Thoracic aorta (tissue), 2 donors: ENCODE results near the gene UBE2B. TPM values are rescaled to one million over a fixed set of nuclear protein-coding genes. Genes with fewer than 3 reads are reported as not detected.

ENCODE experiments used
- ATAC-seq: fragments of 150-250 bp; one replicate; pipeline ENCODE4 v1.8.0; 2017; ENCODE audit warnings: low read depth; ENCODE audit not compliant: insufficient number of reproducible peaks, low FRiP score
- DNase-seq: peaks from one replicate; pipeline ENCODE4 v3.0.0-alpha.2; 2020; ENCODE audit warnings: low spot score
- H3K27ac ChIP-seq, 2 donors: fragments of 200-600 bp; sonication (generic); 1 replicate in 1 of 2; 2 replicates in 1 of 2; pipeline ENCODE4 v1.5.1; 2016; ENCODE audit warnings: mild to moderate bottlenecking in 2 of 2, moderate library complexity in 2 of 2
- H3K27me3 ChIP-seq: fragments of 200-600 bp; sonication (generic); replicated peaks from 2 replicates; pipeline ENCODE4 v1.6.0; 2016; ENCODE audit warnings: mild to moderate bottlenecking; ENCODE audit not compliant: insufficient read depth
- H3K36me3 ChIP-seq: fragments of 200-600 bp; sonication (generic); one replicate; pipeline ENCODE4 v1.5.1; 2016
- H3K4me1 ChIP-seq, 2 donors: fragments of 200-600 bp; sonication (generic); 1 replicate in 1 of 2; 2 replicates in 1 of 2; pipeline versions ENCODE4 v1.5.1 to v1.6.0; 2016; ENCODE audit warnings: low read depth in 2 of 2, mild to moderate bottlenecking in 1 of 2; ENCODE audit not compliant: control insufficient read depth in 1 of 2
- H3K4me3 ChIP-seq: fragments of 200-600 bp; sonication (generic); 2 replicates; pipeline ENCODE4 v1.5.1; 2016; ENCODE audit warnings: mild to moderate bottlenecking
- H3K9me3 ChIP-seq: fragments of 200-600 bp; sonication (generic); 2 replicates; pipeline ENCODE4 v1.5.1; 2016
- CTCF ChIP-seq: fragments of 200-600 bp; sonication (generic); IDR thresholded peaks from one replicate; pipeline ENCODE4 v1.5.1; 2019; ENCODE audit warnings: antibody characterized with exemption
- total RNA-seq, 2 donors: library from RNA; depleted of rRNA; stranded (reverse); fragments of >200 nt; gene quantifications; one replicate each; pipeline versions ENCODE4 v1.1.0 to v1.2.3, GENCODE V29; 2016

Gene UBE2B
- total RNA-seq, 2 donors from 2014 or later, result 21.1 to 82.1 TPM

- no peak for DNase-seq
- no peak for ATAC-seq
- H3K4me3 ChIP-seq, result peak overlapping the region; percentile 91
- H3K27ac ChIP-seq, result peak overlapping the region in 1 of 2 donors; percentile 67
- H3K36me3 ChIP-seq, result peaks cover 6% of the 10 kb centered on the region
- TF ChIP-seq CTCF, result no peak
- H3K4me1 ChIP-seq, result peaks cover 9 to 23% of the 10 kb centered on the region in 2 donors
- no peaks in the 10 kb centered on the region for H3K9me3 ChIP-seq
- no peaks in the 10 kb centered on the region for H3K27me3 ChIP-seq
These were observed 39.8 kb downstream of the UBE2B start for GRCh38 chr5:134411228-134411545.

DNA sequence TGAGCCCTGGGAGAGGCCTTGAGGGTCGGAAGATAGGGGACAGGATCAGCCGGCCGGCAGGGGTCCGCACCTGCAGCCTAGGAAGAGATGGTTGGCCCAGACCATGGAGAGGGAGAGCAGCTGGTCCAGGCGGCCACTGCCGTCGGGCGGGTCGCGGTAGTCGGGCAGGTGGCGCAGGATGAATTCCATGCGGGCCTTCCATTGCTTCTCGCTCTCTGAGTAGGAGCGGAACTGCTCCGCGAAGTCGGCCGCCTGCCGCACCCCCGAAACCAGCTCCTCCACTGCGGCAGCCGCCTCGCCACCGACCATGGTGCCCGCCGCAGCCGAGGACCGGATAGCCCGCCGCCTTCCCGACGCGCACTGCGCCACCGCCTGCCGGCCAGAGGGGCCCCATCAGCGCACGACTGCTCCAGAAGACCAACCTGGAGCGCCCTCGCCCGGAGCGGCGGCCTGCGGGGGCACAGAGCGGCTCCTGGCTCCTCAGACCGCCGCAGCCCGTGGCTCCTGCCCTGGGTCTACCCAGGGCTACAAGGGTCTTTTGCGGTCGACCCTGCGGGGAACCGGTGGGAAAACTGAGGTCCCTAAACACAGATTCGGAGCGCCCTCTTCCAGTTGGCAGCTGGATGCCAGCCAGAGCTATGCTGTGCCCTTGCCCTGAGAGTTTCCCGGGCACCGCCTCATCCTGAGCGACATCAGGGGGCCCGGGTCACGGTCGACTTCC lies 40.3 kb downstream of the UBE2B start, which contains the start of gene CDKN2AIPNL:
TSS of gene CDKN2AIPNL (minus strand) at position 336 of the 721 bp plus-strand sequence. CDS start at position 309, 27 bp downstream.
- Histone ChIP-seq H3K4me3 (peak within 1 kb of the TSS; percentile 91), H3K27me3 (no peaks in the 10 kb centered on the region), H3K4me1 (peaks cover 9 to 23% of the 10 kb centered on the region in 2 donors), H3K9me3 (no peaks in the 10 kb centered on the region), H3K27ac (peak within 1 kb of the TSS; percentile 65 to 67), H3K36me3 (peaks cover 3% of the 10 kb centered on the region)
- ATAC-seq, result peak; percentile 91
- TF ChIP-seq CTCF, result peak; percentile 80
- DNase-seq, result peak; percentile 62

GRCh38 chr5:134413046-134413445 lies 41.7 kb downstream of the UBE2B start:
- ATAC-seq, result no peak
- no peak for TF ChIP-seq CTCF
- H3K4me1 ChIP-seq, result peaks cover 9 to 23% of the 10 kb centered on the region in 2 donors
- no peaks in the 10 kb centered on the region for H3K27me3 ChIP-seq
- no peak overlapping the region for H3K27ac ChIP-seq
- no peaks in the 10 kb centered on the region for H3K36me3 ChIP-seq
- no peaks in the 10 kb centered on the region for H3K9me3 ChIP-seq
- DNase-seq, result no peak
- no peak overlapping the region for H3K4me3 ChIP-seq

DNA sequence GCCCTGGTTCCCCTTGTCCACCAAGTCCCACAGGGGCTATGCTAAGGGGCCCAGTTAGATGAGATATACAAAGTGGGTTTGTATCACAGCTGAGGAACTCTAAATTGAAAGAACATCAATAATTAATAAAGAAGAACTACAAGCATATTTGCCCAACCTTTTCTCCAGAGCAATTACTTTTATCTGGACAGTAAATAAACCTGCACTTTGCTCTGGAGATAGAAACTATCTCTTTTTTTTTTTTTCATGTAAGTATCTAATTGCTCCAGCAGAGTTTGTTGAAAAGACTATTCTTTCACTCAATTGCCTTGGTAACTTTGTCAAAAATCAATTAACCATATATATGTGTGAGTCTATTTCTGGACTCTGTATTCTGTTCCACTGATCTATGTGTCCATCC lies 46.3 kb downstream of the UBE2B start:
- H3K9me3 ChIP-seq, result no peaks in the 10 kb centered on the region
- H3K27me3 ChIP-seq, result no peaks in the 10 kb centered on the region
- H3K4me3 ChIP-seq, result no peak overlapping the region
- peaks cover under 1 to 2% of the 10 kb centered on the region in 2 donors for H3K4me1 ChIP-seq
- no peak for ATAC-seq
- no peak overlapping the region for H3K27ac ChIP-seq
- H3K36me3 ChIP-seq, result no peaks in the 10 kb centered on the region
- DNase-seq, result no peak
- no peak for TF ChIP-seq CTCF

DNA sequence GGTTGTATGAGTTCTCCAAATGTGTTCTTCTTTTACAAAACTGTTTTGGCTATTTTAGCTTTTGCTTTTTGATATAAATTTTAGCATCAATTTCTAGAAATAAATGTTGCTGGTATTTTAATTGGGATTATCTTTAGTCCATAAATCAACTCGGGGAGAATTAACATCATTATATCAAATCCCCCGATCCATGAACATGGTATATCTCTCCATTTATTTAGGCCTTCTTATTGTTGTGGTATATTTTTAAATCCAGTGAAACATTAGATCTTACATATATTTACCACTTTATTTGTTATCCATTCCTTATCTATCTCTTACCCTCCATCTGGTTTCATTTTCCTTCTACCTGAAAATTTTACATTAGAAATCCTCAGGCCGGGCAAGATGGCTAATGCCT lies 47.6 kb downstream of the UBE2B start:
- Histone ChIP-seq H3K4me1 (no peaks in the 10 kb centered on the region), H3K36me3 (no peaks in the 10 kb centered on the region), H3K4me3 (no peak overlapping the region), H3K27ac (no peak overlapping the region), H3K9me3 (no peaks in the 10 kb centered on the region), H3K27me3 (no peaks in the 10 kb centered on the region)
- TF ChIP-seq CTCF, result no peak
- ATAC-seq (no peak), DNase-seq (no peak)
